H1 (cell line): Measurements from ENCODE around the gene KDM1A. TPM values are rescaled to one million over a fixed set of nuclear protein-coding genes. Genes with fewer than 3 reads are reported as not detected.

Source experiments
- CHD7 ChIP-seq: fragments of 300-600 bp; sonication (generic); IDR thresholded peaks from 2 replicates; pipeline ENCODE4 v1.7.1; 2012; ENCODE audit warnings: low read length, moderate library complexity, mild to moderate bottlenecking, inconsistent platforms; ENCODE audit not compliant: insufficient replicate concordance
- EP300 ChIP-seq, 2 experiments: IDR thresholded peaks; 1 replicate in 1 of 2; 2 replicates in 1 of 2; pipeline ENCODE4 v1.6.1; 2011 to 2012; ENCODE audit warnings: low read depth in 2 of 2, low read length in 2 of 2, mild to moderate bottlenecking in 2 of 2, borderline replicate concordance in 1 of 2, inconsistent platforms in 1 of 2, moderate library complexity in 1 of 2
- KDM5A ChIP-seq: fragments of 200-600 bp; IDR thresholded peaks from 2 replicates; pipeline ENCODE4 v1.7.1; 2012; ENCODE audit warnings: mild to moderate bottlenecking, low read length, inconsistent platforms, mixed read lengths
- MAFK ChIP-seq: IDR thresholded peaks from 2 replicates; pipeline ENCODE4 v1.6.1; 2012; ENCODE audit warnings: low read depth, mild to moderate bottlenecking, improper control_type of control experiment, low read length
- POLR2AphosphoS5 ChIP-seq: IDR thresholded peaks from 2 replicates; pipeline ENCODE4 v1.6.1; 2011; ENCODE audit warnings: low read depth, low read length
- ZNF274 ChIP-seq: IDR thresholded peaks from 2 replicates; pipeline ENCODE4 v1.7.0; 2012; ENCODE audit warnings: low read length, borderline replicate concordance; ENCODE audit errors: extremely low read depth
- polyA plus RNA-seq, 7 experiments: library from polyadenylated mRNA; depleted of rRNA in 3 of 7; stranded (reverse) in 5 of 7; unstranded in 2 of 7; fragments of >200 nt in 5 of 7; fragments of 200-250 nt in 2 of 7; gene quantifications; 1 replicate in 5 of 7; 2 replicates in 1 of 7; 4 replicates in 1 of 7; pipeline versions ENCODE4 v1.2.1 to v1.2.3, GENCODE V29; 2011 to 2013; ENCODE audit warnings: missing spikeins in 2 of 7, mixed read lengths in 2 of 7
- total RNA-seq: library from RNA; stranded (reverse); fragmentation: NEBNext Ultra II Directional; extraction: Animal tissue kit (Norgen Biotek cat#: 25700); gene quantifications from 2 replicates; pipeline ENCODE4 v1.2.1, GENCODE V29; 2021

KDM1A gene
- total and polyA plus RNA-seq, 2 of the 8 experiments (the other 6 are each of a cell fraction or from before 2014, with no cell fraction given), result 216 to 275 TPM

GRCh38 chr1:23039308-23039826, 20.1 kb downstream of the KDM1A start (continued):
- TF ChIP-seq EP300 (IDR thresholded peaks at IDR 0.05; ENCODE audit: borderline replicate concordance in 1 of 2, low read depth in 2 of 2, low read length in 2 of 2) (no peak), CHD7 (no peak), ZNF274 (no peak), KDM5A (no peak), POLR2AphosphoS5 (no peak), MAFK (no peak)
